Endothelial cell of umbilical vein (primary cell): ENCODE measurements around the gene PRDM12. TPM values are rescaled to one million over a fixed set of nuclear protein-coding genes. Genes with fewer than 3 reads are reported as not detected.

Source experiments
- BruUV-seq: library from RNA; stranded (reverse); fragments of 400-500 nt; replicated peaks from 2 replicates; lab custom pipeline; 2021; lab: Mats Ljungman, UMichigan
- CTCF ChIA-PET: fragments of 300-600, 350-600 bp; sonication (Branson Sonifier 250); formaldehyde crosslinking; loops from one replicate; lab custom pipeline; 2021; ENCODE audit warnings: antibody characterized with exemption, inconsistent platforms; lab: Charles Lee
- POLR2A ChIA-PET: fragments of 300-600, 350-600 bp; sonication (Branson Sonifier 250); formaldehyde crosslinking; loops from one replicate; lab custom pipeline; 2021; ENCODE audit warnings: antibody characterized with exemption, inconsistent platforms; lab: Charles Lee
- DNase-seq: peaks from one replicate; pipeline ENCODE4 v3.0.0-alpha.2; 2011; ENCODE audit warnings: low read depth, low spot score
- FAIRE-seq: peaks from 2 replicates; lab custom pipeline; 2011; peaks lifted over from hg19 to GRCh38; lab: Jason Lieb, UNC
- H2AFZ ChIP-seq: 2 replicates; pipeline ENCODE4 v1.6.0; 2012; ENCODE audit warnings: low read depth, low read length, control low read depth, inconsistent platforms
- H3K27ac ChIP-seq: 2 replicates; pipeline ENCODE4 v1.5.1; 2011; ENCODE audit warnings: low read depth, mild to moderate bottlenecking, control low read depth, low read length, moderate library complexity; ENCODE audit not compliant: insufficient read depth
- H3K27me3 ChIP-seq, 2 experiments: 2 replicates each; pipeline versions ENCODE4 v1.6.0 to v1.6.1; 2011; ENCODE audit warnings: low read length in 2 of 2, mixed read lengths in 1 of 2; ENCODE audit not compliant: control insufficient read depth in 2 of 2, insufficient read depth in 2 of 2
- H3K36me3 ChIP-seq, 2 experiments: 2 replicates in 1 of 2; 3 replicates in 1 of 2; pipeline ENCODE4 v1.5.1; 2011; ENCODE audit warnings: low read length in 2 of 2, mild to moderate bottlenecking in 1 of 2, moderate library complexity in 1 of 2; ENCODE audit not compliant: control insufficient read depth in 2 of 2, insufficient read depth in 2 of 2; ENCODE audit errors: extremely low read depth in 1 of 2
- H3K4me1 ChIP-seq: 3 replicates; pipeline ENCODE4 v1.5.1; 2011; ENCODE audit warnings: mild to moderate bottlenecking, low read length; ENCODE audit not compliant: control insufficient read depth, insufficient read depth; ENCODE audit errors: extremely low read depth
- H3K4me2 ChIP-seq: 2 replicates; pipeline ENCODE4 v1.6.1; 2011; ENCODE audit warnings: low read length, control low read depth, mixed read lengths; ENCODE audit not compliant: insufficient read depth
- H3K4me3 ChIP-seq, 3 experiments: fragments of 200-600 bp in 1 of 3; sonication (generic), shearing (Covaris generic) in 1 of 3; replicated peaks in 1 of 3; 2 replicates each; pipeline ENCODE4 v1.5.1; 2011 to 2016; ENCODE audit warnings: control low read depth in 3 of 3, low read length in 3 of 3, mild to moderate bottlenecking in 2 of 3, inconsistent platforms in 1 of 3, low read depth in 1 of 3, moderate library complexity in 1 of 3; ENCODE audit not compliant: insufficient read depth in 1 of 3
- H3K79me2 ChIP-seq: 2 replicates; pipeline ENCODE4 v1.6.0; 2012; ENCODE audit warnings: low read length, inconsistent platforms; ENCODE audit not compliant: control insufficient read depth, insufficient read depth
- H3K9ac ChIP-seq: replicated peaks from 2 replicates; pipeline ENCODE3; 2011; ENCODE audit warnings: low read length, control low read depth; ENCODE audit not compliant: insufficient read depth; ENCODE audit errors: extremely low read depth
- H3K9me1 ChIP-seq: replicated peaks from 3 replicates; pipeline ENCODE4 v1.6.0; 2011; ENCODE audit warnings: mild to moderate bottlenecking, low read length; ENCODE audit not compliant: control insufficient read depth, insufficient read depth; ENCODE audit errors: extremely low read depth
- H3K9me3 ChIP-seq: replicated peaks from 2 replicates; pipeline ENCODE4 v1.5.1; 2012; ENCODE audit warnings: low read length, inconsistent platforms; ENCODE audit not compliant: control insufficient read depth, insufficient read depth
- H4K20me1 ChIP-seq: replicated peaks from 2 replicates; pipeline ENCODE3; 2011; ENCODE audit warnings: mild to moderate bottlenecking, low read length; ENCODE audit not compliant: control insufficient read depth, insufficient read depth; ENCODE audit errors: extremely low read depth
- EZH2 ChIP-seq: IDR thresholded peaks from 2 replicates; pipeline ENCODE4 v1.6.1; 2012; ENCODE audit warnings: borderline replicate concordance, low read depth, mild to moderate bottlenecking, moderate library complexity, low read length, inconsistent platforms; ENCODE audit not compliant: severe bottlenecking
- FOS ChIP-seq: IDR thresholded peaks from 2 replicates; pipeline ENCODE4 v1.6.1; 2011; ENCODE audit warnings: mild to moderate bottlenecking, low read length, moderate library complexity, borderline replicate concordance; ENCODE audit not compliant: insufficient read depth
- JUN ChIP-seq: IDR thresholded peaks from 2 replicates; pipeline ENCODE4 v1.6.1; 2011; ENCODE audit warnings: borderline replicate concordance, low read depth; ENCODE audit not compliant: insufficient read length, insufficient read depth
- MYC ChIP-seq: IDR thresholded peaks from one replicate; pipeline ENCODE4 v1.6.1; 2011; ENCODE audit warnings: mild to moderate bottlenecking, low read depth, low read length
- POLR2A ChIP-seq: IDR thresholded peaks from 2 replicates; pipeline ENCODE4 v1.6.1; 2012; ENCODE audit warnings: low read depth, mild to moderate bottlenecking, control low read depth, low read length
- POLR2AphosphoS5 ChIP-seq: IDR thresholded peaks from 2 replicates; pipeline ENCODE4 v1.6.1; 2012; ENCODE audit warnings: low read depth, mild to moderate bottlenecking, control low read depth, low read length, moderate library complexity; ENCODE audit not compliant: insufficient read depth
- dilution Hi-C: fragments of 300-500 bp; cut with MboI; formaldehyde crosslinking; loops from one replicate; pipeline ENCODE4 v1.15.0; 2019; ENCODE audit warnings: low sequenced_read_pairs; ENCODE audit not compliant: extremely low pct_ligation_motif_present
- intact Hi-C: fragments of 100-400 bp; cut with micrococcal nuclease; formaldehyde crosslinking; loops from one replicate; pipeline ENCODE4 v1.10.0; 2022
- polyA plus RNA-seq, 4 experiments: library from polyadenylated mRNA; depleted of rRNA in 3 of 4; stranded (reverse) in 3 of 4; unstranded in 1 of 4; fragments of >200 nt; gene quantifications; 2 replicates each; pipeline versions ENCODE4 v1.2.1 to v1.2.3, GENCODE V29; 2011 to 2012; ENCODE audit warnings: missing spikeins in 1 of 4
- total RNA-seq: library from RNA; stranded (reverse); gene quantifications from 2 replicates; pipeline ENCODE4 v1.2.3, GENCODE V29; 2021
- TF ChIP-seq, protein P1 (sequence below): IDR thresholded peaks from 2 replicates; pipeline ENCODE4 v1.6.1; 2011; ENCODE audit not compliant: insufficient read depth, insufficient read length
- TF ChIP-seq, protein P2 (sequence below), 2 donors: IDR thresholded peaks; 1 replicate in 1 of 2; 2 replicates in 1 of 2; pipeline ENCODE4 v1.5.1; 2011; ENCODE audit warnings: low read length in 2 of 2, mild to moderate bottlenecking in 2 of 2, moderate library complexity in 2 of 2, control low read depth in 1 of 2, inconsistent platforms in 1 of 2, low read depth in 1 of 2; ENCODE audit not compliant: insufficient read depth in 1 of 2; ENCODE audit errors: extremely low read depth in 1 of 2

Gene PRDM12
- total and polyA plus RNA-seq, 2 donors (not counting 3 experiments of a cell fraction or from before 2014, with no cell fraction given) = not detected

DNA sequence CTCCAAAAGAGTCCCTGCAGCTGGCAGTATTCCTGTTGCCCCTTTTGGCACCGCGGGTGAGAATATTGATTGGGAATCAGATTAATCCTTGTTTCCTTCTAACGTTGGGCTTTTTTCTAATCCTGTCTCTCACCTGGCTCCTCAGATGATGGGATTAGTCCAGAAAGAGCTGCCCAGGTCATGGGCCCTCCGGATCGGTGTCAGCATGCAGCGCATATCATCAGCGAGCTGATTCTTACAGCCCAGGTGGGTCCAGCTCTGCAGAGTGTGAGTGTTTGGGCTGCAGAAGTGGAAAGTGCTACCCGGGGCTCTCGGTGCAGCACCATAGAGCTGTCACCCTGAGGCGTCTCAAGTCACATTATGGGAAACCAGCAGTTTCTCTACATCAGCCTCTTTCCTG lies 40.9 kb upstream of the PRDM12 start:
- POLR2A ChIA-PET = no interaction called here

More for the DNA sequence above, 40.9 kb upstream of the PRDM12 start:
- no peak for FAIRE-seq
- H3K27ac ChIP-seq = no peak overlapping the region
- no peak for DNase-seq
- CTCF ChIA-PET = interaction anchor here (1.3 to 1.7 kb wide), 2 partner anchors 20 to 59 kb away, joined by 3 to 6 read pairs; no protein-coding TSS in a partner anchor
- H4K20me1 ChIP-seq = no peaks in the 10 kb centered on the region
- no peaks in the 10 kb centered on the region for H3K9me3 ChIP-seq
- TF ChIP-seq POLR2A (no peak), POLR2AphosphoS5 (no peak), EZH2 (no peak), MYC (no peak), FOS (no peak), JUN (no peak)
- TF ChIP-seq, protein P1, sequence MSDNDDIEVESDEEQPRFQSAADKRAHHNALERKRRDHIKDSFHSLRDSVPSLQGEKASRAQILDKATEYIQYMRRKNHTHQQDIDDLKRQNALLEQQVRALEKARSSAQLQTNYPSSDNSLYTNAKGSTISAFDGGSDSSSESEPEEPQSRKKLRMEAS = no peak
- TF ChIP-seq, protein P2, sequence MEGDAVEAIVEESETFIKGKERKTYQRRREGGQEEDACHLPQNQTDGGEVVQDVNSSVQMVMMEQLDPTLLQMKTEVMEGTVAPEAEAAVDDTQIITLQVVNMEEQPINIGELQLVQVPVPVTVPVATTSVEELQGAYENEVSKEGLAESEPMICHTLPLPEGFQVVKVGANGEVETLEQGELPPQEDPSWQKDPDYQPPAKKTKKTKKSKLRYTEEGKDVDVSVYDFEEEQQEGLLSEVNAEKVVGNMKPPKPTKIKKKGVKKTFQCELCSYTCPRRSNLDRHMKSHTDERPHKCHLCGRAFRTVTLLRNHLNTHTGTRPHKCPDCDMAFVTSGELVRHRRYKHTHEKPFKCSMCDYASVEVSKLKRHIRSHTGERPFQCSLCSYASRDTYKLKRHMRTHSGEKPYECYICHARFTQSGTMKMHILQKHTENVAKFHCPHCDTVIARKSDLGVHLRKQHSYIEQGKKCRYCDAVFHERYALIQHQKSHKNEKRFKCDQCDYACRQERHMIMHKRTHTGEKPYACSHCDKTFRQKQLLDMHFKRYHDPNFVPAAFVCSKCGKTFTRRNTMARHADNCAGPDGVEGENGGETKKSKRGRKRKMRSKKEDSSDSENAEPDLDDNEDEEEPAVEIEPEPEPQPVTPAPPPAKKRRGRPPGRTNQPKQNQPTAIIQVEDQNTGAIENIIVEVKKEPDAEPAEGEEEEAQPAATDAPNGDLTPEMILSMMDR (IDR thresholded peaks at IDR 0.05; ENCODE audit: extremely low read depth in 1 of 2, insufficient read depth in 1 of 2, low read depth in 1 of 2, low read length in 2 of 2) = no peak
- H3K4me1 ChIP-seq = no peaks in the 10 kb centered on the region
- no peaks in the 10 kb centered on the region for H3K9me1 ChIP-seq
- H2AFZ ChIP-seq = no peak overlapping the region
- peaks cover 25 to 41% of the 10 kb centered on the region in 2 experiments for H3K36me3 ChIP-seq
- BruUV-seq = no TSS peak
- H3K79me2 ChIP-seq = no peaks in the 10 kb centered on the region
- H3K4me3 ChIP-seq = no peak overlapping the region
- H3K4me2 ChIP-seq = no peak overlapping the region
- intact Hi-C loops (no loop called here), dilution Hi-C loops (no loop called here)
- no peak overlapping the region for H3K9ac ChIP-seq
- no peaks in the 10 kb centered on the region for H3K27me3 ChIP-seq
